HG03342 (cell line): ENCODE results near the gene USP16.

Experiments used
- ATAC-seq: cut with Tn5 transposase; IDR thresholded peaks from one replicate; pipeline ENCODE4 v1.9.1; 2021; ENCODE audit warnings: mild to moderate bottlenecking, moderate library complexity; ENCODE audit not compliant: unreplicated experiment

The USP16 gene

GRCh38 chr21:29082046-29082815 lies 57.8 kb downstream of the USP16 start:
- no peak for ATAC-seq

GRCh38 chr21:29083306-29083705 lies 58.8 kb downstream of the USP16 start:
- no peak for ATAC-seq

GRCh38 chr21:29084372-29084771 lies 59.9 kb downstream of the USP16 start:
- ATAC-seq = no peak

GRCh38 chr21:29085106-29085752 lies 60.8 kb downstream of the USP16 start:
- ATAC-seq = no peak

GRCh38 chr21:29091033-29091432 lies 66.6 kb downstream of the USP16 start:
- ATAC-seq = no peak

- ATAC-seq = no peak
These were observed 67.9 kb downstream of the USP16 start for GRCh38 chr21:29092102-29092959.

- no peak for ATAC-seq
These were observed 71.9 kb downstream of the USP16 start for GRCh38 chr21:29096218-29097015.

GRCh38 chr21:29098156-29098555 lies 73.7 kb downstream of the USP16 start:
- ATAC-seq = no peak

GRCh38 chr21:29102791-29103257 lies 78.4 kb downstream of the USP16 start:
- ATAC-seq = no peak
